PC-9 (cell line): ENCODE data around the gene AMBRA1.

ENCODE experiments used
- EZH2 ChIP-seq: fragments of 200-600 bp; sonication (generic); IDR thresholded peaks from 2 replicates; pipeline ENCODE4 v1.8.0; 2017; ENCODE audit warnings: antibody characterized with exemption, low read depth
- TF ChIP-seq, protein P1 (sequence below): fragments of 200-600 bp; sonication (generic); conservative IDR thresholded peaks from 2 replicates; pipeline ENCODE4 v1.6.1; 2017; ENCODE audit warnings: mixed run types, antibody characterized with exemption, mild to moderate bottlenecking, moderate library complexity

- TF ChIP-seq, protein P1, sequence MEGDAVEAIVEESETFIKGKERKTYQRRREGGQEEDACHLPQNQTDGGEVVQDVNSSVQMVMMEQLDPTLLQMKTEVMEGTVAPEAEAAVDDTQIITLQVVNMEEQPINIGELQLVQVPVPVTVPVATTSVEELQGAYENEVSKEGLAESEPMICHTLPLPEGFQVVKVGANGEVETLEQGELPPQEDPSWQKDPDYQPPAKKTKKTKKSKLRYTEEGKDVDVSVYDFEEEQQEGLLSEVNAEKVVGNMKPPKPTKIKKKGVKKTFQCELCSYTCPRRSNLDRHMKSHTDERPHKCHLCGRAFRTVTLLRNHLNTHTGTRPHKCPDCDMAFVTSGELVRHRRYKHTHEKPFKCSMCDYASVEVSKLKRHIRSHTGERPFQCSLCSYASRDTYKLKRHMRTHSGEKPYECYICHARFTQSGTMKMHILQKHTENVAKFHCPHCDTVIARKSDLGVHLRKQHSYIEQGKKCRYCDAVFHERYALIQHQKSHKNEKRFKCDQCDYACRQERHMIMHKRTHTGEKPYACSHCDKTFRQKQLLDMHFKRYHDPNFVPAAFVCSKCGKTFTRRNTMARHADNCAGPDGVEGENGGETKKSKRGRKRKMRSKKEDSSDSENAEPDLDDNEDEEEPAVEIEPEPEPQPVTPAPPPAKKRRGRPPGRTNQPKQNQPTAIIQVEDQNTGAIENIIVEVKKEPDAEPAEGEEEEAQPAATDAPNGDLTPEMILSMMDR: no peak
- TF ChIP-seq EZH2: no peak
These were observed 209.7 kb downstream of the AMBRA1 start for GRCh38 chr11:46383974-46384701.
